ENCODE measurements around the gene BLCAP.
A peak's percentile ranks its signal among the peaks of the same experiment; 100 is the strongest.
"Not testable (repeated sequence)": the region's sequence is repeated elsewhere in the genome, so short reads cannot be mapped to it uniquely, and the experiment has no call there.

The BLCAP gene

DNA sequence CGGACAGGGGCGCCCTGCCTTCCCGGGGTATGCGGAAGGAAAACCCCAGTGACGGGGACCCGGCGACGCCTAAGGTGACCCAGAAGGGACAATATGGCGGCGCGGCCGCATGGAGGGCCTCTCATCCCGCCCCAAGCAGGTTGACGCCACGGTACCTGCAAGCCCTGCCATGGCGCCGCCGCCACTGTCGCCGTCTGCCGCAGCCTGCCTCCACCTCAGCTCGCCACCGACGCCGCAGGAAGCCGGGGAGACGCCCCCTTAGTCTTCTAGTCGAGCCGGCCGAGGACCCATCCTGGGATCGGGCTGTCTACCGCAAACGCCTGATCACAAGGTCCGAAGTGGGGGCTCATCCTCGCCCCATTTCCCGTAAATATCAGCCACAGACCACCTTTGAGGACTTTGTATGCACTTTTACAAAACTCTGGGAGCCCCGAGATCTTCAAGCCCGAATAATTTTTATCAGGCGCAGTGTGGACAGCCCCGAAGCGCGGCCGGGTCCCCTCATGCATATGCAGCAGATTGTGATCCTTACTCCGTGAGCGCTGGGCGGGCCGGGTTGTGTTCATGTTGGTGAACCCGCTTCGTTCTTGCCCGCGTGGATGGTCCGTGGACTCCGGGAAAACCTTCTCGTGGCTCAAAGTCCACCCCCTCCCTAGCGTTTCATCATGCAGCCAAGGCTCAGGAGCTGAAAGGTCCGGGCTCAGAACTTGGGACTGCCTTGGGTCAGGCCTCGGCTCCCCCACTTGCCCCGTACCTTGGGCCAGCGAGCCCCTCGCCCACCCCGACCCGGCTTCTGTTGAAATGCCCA lies at the start of gene BLCAP:
Gene BLCAP (minus strand): TSS at position 239 of the 808 bp plus-strand sequence. CDS start 8,702 bp downstream, outside the sequence.
- Histone ChIP-seq H3K79me2 (ENCODE audit: control insufficient read depth, insufficient read depth, low read length, unreplicated experiment) (peaks cover 48% of the 10 kb centered on the region), H2AFZ (ENCODE audit: low read length, unreplicated experiment) (peak within 1 kb of the TSS; percentile 81), H3K4me1 (ENCODE audit: control insufficient read depth, insufficient read depth, low read length, unreplicated experiment) (peaks cover 14% of the 10 kb centered on the region), H3K36me3 (ENCODE audit: insufficient read depth, low read length) (no peaks in the 10 kb centered on the region), H3K27ac (ENCODE audit: low read depth, low read length) (peak within 1 kb of the TSS; percentile 84), H3K27me3 (ENCODE audit: insufficient read depth, low read length) (no peaks in the 10 kb centered on the region), H3K4me3 (ENCODE audit: low read depth, low read length) (peak within 1 kb of the TSS; percentile 80)

GRCh38 chr20:37577436-37577835 lies 49.8 kb upstream of the BLCAP start:
- not testable (repeated sequence) for H2AFZ ChIP-seq (ENCODE audit: low read length, unreplicated experiment); H3K4me1 ChIP-seq (ENCODE audit: control insufficient read depth, insufficient read depth, low read length, unreplicated experiment); H3K4me3 ChIP-seq (ENCODE audit: low read depth, low read length); H3K27ac ChIP-seq (ENCODE audit: low read depth, low read length); H3K36me3 ChIP-seq (ENCODE audit: insufficient read depth, low read length); H3K79me2 ChIP-seq (ENCODE audit: control insufficient read depth, insufficient read depth, low read length, unreplicated experiment)
- peaks cover 52% of the 10 kb centered on the region for H3K27me3 ChIP-seq (ENCODE audit: insufficient read depth, low read length)

- H3K27me3 ChIP-seq (ENCODE audit: insufficient read depth, low read length) = peaks cover 50% of the 10 kb centered on the region
- no peak overlapping the region for H3K4me3 ChIP-seq (ENCODE audit: low read depth, low read length)
- no peaks in the 10 kb centered on the region for H3K4me1 ChIP-seq (ENCODE audit: control insufficient read depth, insufficient read depth, low read length, unreplicated experiment)
- no peaks in the 10 kb centered on the region for H3K79me2 ChIP-seq (ENCODE audit: control insufficient read depth, insufficient read depth, low read length, unreplicated experiment)
- no peak overlapping the region for H3K27ac ChIP-seq (ENCODE audit: low read depth, low read length)
- no peaks in the 10 kb centered on the region for H3K36me3 ChIP-seq (ENCODE audit: insufficient read depth, low read length)
- H2AFZ ChIP-seq (ENCODE audit: low read length, unreplicated experiment) = no peak overlapping the region
Measured at GRCh38 chr20:37576911-37577310, 49.2 kb upstream of the BLCAP start.

DNA sequence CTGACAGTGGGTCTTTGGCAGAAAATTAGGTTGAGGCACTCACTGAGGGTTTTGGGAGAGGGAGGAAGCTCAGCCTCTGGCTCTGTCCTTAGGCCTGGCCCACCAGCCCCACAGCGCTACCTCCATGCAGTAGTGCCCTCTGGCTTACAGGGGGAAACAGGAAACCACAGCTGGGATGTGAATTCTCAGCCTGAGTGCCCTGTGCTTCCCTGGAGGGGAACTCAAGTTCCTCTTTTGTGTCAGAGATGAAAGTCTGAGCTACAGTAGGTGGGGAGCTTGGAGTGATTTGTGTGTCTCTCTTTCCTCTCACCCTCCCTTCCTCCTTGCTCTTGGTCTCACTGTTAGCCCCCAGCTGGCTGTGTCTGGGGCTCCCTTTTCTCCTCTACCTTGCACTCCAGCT lies 48.2 kb upstream of the BLCAP start:
- Histone ChIP-seq H3K27ac (ENCODE audit: low read depth, low read length) (no peak overlapping the region), H3K79me2 (ENCODE audit: control insufficient read depth, insufficient read depth, low read length, unreplicated experiment) (no peaks in the 10 kb centered on the region), H3K4me3 (ENCODE audit: low read depth, low read length) (no peak overlapping the region), H3K27me3 (ENCODE audit: insufficient read depth, low read length) (peaks cover 46% of the 10 kb centered on the region), H3K36me3 (ENCODE audit: insufficient read depth, low read length) (no peaks in the 10 kb centered on the region), H2AFZ (ENCODE audit: low read length, unreplicated experiment) (no peak overlapping the region), H3K4me1 (ENCODE audit: control insufficient read depth, insufficient read depth, low read length, unreplicated experiment) (no peaks in the 10 kb centered on the region)

GRCh38 chr20:37574199-37574890 lies 46.7 kb upstream of the BLCAP start:
- Histone ChIP-seq H3K79me2 (ENCODE audit: control insufficient read depth, insufficient read depth, low read length, unreplicated experiment) (no peaks in the 10 kb centered on the region), H3K27me3 (ENCODE audit: insufficient read depth, low read length) (peaks cover 49% of the 10 kb centered on the region), H3K4me3 (ENCODE audit: low read depth, low read length) (no peak overlapping the region), H3K4me1 (ENCODE audit: control insufficient read depth, insufficient read depth, low read length, unreplicated experiment) (no peaks in the 10 kb centered on the region), H3K27ac (ENCODE audit: low read depth, low read length) (no peak overlapping the region), H3K36me3 (ENCODE audit: insufficient read depth, low read length) (no peaks in the 10 kb centered on the region), H2AFZ (ENCODE audit: low read length, unreplicated experiment) (no peak overlapping the region)

- Histone ChIP-seq H3K79me2 (ENCODE audit: control insufficient read depth, insufficient read depth, low read length, unreplicated experiment) (no peaks in the 10 kb centered on the region), H3K4me1 (ENCODE audit: control insufficient read depth, insufficient read depth, low read length, unreplicated experiment) (no peaks in the 10 kb centered on the region), H3K27me3 (ENCODE audit: insufficient read depth, low read length) (peaks cover 49% of the 10 kb centered on the region), H3K27ac (ENCODE audit: low read depth, low read length) (no peak overlapping the region), H2AFZ (ENCODE audit: low read length, unreplicated experiment) (no peak overlapping the region), H3K4me3 (ENCODE audit: low read depth, low read length) (no peak overlapping the region), H3K36me3 (ENCODE audit: insufficient read depth, low read length) (no peaks in the 10 kb centered on the region)
Measured at GRCh38 chr20:37573626-37574198, 46.0 kb upstream of the BLCAP start.

- Histone ChIP-seq H3K36me3 (ENCODE audit: insufficient read depth, low read length) (no peaks in the 10 kb centered on the region), H3K4me3 (ENCODE audit: low read depth, low read length) (no peak overlapping the region), H3K27me3 (ENCODE audit: insufficient read depth, low read length) (peaks cover 56% of the 10 kb centered on the region), H3K4me1 (ENCODE audit: control insufficient read depth, insufficient read depth, low read length, unreplicated experiment) (no peaks in the 10 kb centered on the region), H3K27ac (ENCODE audit: low read depth, low read length) (no peak overlapping the region), H2AFZ (ENCODE audit: low read length, unreplicated experiment) (no peak overlapping the region), H3K79me2 (ENCODE audit: control insufficient read depth, insufficient read depth, low read length, unreplicated experiment) (no peaks in the 10 kb centered on the region)
Measured at GRCh38 chr20:37571033-37571432, 43.4 kb upstream of the BLCAP start.

DNA sequence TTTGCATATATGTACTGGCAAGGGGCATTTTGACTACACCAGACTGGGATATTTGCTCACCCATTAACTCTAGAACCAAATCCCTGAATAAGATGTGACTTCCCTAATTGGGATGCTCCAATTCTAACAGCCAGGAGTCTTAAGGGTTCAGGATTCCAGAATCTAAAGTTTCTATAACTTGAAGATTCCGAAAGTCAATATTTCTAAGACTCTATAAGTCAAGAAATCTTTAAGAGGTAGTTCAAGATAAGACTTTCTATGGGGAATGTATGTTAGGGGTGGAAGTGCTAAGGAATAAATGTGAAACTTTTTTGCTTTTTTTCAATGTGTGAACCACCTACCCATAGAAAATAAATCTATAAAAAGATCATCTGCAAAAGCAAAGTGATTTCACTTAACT lies 42.7 kb upstream of the BLCAP start:
- Histone ChIP-seq H3K4me3 (ENCODE audit: low read depth, low read length) (no peak overlapping the region), H3K4me1 (ENCODE audit: control insufficient read depth, insufficient read depth, low read length, unreplicated experiment) (no peaks in the 10 kb centered on the region), H3K79me2 (ENCODE audit: control insufficient read depth, insufficient read depth, low read length, unreplicated experiment) (no peaks in the 10 kb centered on the region), H3K27me3 (ENCODE audit: insufficient read depth, low read length) (peaks cover 58% of the 10 kb centered on the region), H2AFZ (ENCODE audit: low read length, unreplicated experiment) (no peak overlapping the region), H3K27ac (ENCODE audit: low read depth, low read length) (no peak overlapping the region), H3K36me3 (ENCODE audit: insufficient read depth, low read length) (no peaks in the 10 kb centered on the region)

DNA sequence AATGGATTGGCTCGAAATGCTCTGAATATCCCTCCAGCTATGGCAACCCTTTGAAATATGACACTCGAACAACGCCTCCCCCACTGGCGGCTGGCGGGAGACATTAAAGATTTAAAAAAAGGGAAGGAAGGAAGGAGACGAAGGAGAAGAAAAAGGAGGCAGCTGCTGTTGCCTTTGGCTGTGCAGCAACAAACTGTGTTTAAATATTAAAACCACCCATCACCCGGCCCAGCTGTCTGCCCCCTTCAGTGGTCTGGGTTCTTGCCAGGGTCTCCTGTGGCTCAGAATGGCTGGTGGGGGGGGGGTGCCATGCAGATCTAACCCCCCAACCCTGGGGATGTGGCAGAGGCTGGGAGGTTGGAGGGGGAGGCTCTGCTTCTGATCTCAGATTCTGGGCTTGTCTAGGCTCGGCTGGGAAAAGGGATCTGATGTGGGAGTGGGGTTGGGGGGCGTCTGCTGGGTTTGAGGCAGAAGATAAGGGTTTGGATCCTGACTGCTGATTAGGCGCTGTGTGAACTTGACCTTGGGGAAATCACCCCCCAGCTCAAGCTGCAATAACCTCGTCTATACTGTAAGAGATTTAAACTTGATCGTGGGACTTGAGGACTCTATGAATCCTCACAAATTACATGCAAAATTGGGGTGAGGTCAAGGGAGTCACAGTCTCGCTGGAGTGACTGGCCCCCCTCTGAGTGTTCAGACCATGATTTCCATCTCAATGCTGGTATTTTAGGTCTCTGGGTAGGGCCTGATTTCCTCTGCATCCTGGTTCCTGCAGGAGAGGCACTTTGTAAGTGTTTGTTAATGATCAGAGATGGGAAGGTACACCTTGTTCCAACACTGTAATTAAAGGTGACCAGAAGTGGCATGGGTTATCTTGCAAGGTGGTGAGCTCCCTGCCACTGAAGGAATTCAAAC lies 40.3 kb upstream of the BLCAP start:
- Histone ChIP-seq H3K4me1 (ENCODE audit: control insufficient read depth, insufficient read depth, low read length, unreplicated experiment) (no peaks in the 10 kb centered on the region), H3K27ac (ENCODE audit: low read depth, low read length) (no peak overlapping the region), H2AFZ (ENCODE audit: low read length, unreplicated experiment) (no peak overlapping the region), H3K27me3 (ENCODE audit: insufficient read depth, low read length) (peaks cover 80% of the 10 kb centered on the region), H3K79me2 (ENCODE audit: control insufficient read depth, insufficient read depth, low read length, unreplicated experiment) (no peaks in the 10 kb centered on the region), H3K36me3 (ENCODE audit: insufficient read depth, low read length) (no peaks in the 10 kb centered on the region), H3K4me3 (ENCODE audit: low read depth, low read length) (no peak overlapping the region)

GRCh38 chr20:37567331-37567665 lies 39.6 kb upstream of the BLCAP start:
- Histone ChIP-seq H2AFZ (ENCODE audit: low read length, unreplicated experiment) (no peak overlapping the region), H3K27me3 (ENCODE audit: insufficient read depth, low read length) (peaks cover 85% of the 10 kb centered on the region), H3K27ac (ENCODE audit: low read depth, low read length) (no peak overlapping the region), H3K36me3 (ENCODE audit: insufficient read depth, low read length) (no peaks in the 10 kb centered on the region), H3K4me1 (ENCODE audit: control insufficient read depth, insufficient read depth, low read length, unreplicated experiment) (no peaks in the 10 kb centered on the region), H3K4me3 (ENCODE audit: low read depth, low read length) (no peak overlapping the region), H3K79me2 (ENCODE audit: control insufficient read depth, insufficient read depth, low read length, unreplicated experiment) (no peaks in the 10 kb centered on the region)
